Measurements from ENCODE around the gene IFNL1. TPM values are rescaled to one million over a fixed set of nuclear protein-coding genes. Genes with fewer than 3 reads are reported as not detected.
A peak's percentile ranks its signal among the peaks of the same experiment; 100 is the strongest.
"Not testable (repeated sequence)": the region's sequence is repeated elsewhere in the genome, so short reads cannot be mapped to it uniquely, and the experiment has no call there.

The IFNL1 gene
- total and polyA plus RNA-seq, 9 of the 15 experiments (the other 6 are each of a cell fraction or from before 2014, with no cell fraction given), result not detected

GRCh38 chr19:39340156-39340555 lies 43.9 kb downstream of the IFNL1 start:
- H3K4me3 ChIP-seq; DNase-seq (ENCODE audit: extremely low read depth in 1 of 4, low spot score in 3 of 4); BruUV-seq (replicated peaks); H3K27ac ChIP-seq (ENCODE audit: extremely low read depth, low read depth, low read length); H3K9ac ChIP-seq (ENCODE audit: insufficient read depth in 1 of 2, low read depth in 2 of 2, low read length in 2 of 2); intact Hi-C loops (cut with micrococcal nuclease); H3K9me1 ChIP-seq (ENCODE audit: control insufficient read depth, insufficient read depth, low read length); H4K20me1 ChIP-seq (replicated peaks; ENCODE audit: control insufficient read depth, insufficient read depth, low read length); FAIRE-seq; H2AFZ ChIP-seq (ENCODE audit: low read depth, low read length); H3K9me3 ChIP-seq (replicated peaks; ENCODE audit: control insufficient read depth, insufficient read depth, low read depth, low read length); ATAC-seq; H3K27me3 ChIP-seq (ENCODE audit: control insufficient read depth in 2 of 2, insufficient read depth in 2 of 2, low read length in 2 of 2); CTCF ChIA-PET (ENCODE audit: low intra/inter-chr PET ratio); in situ Hi-C loops (cut with MboI); H3K4me2 ChIP-seq (ENCODE audit: insufficient read depth, low read length); TF ChIP-seq ATF3 (CRISPR knock-in tag; conservative IDR thresholded peaks at IDR 0.05): not testable (repeated sequence)
- H3K36me3 ChIP-seq (ENCODE audit: control insufficient read depth, insufficient read depth, low read length), result peaks cover 12% of the 10 kb centered on the region; the same call in 1 of the 3 replicates
- TF ChIP-seq ATF3 (IDR thresholded peaks at IDR 0.05), result peak; percentile 35; the same call in 1 of the 2 replicates
- H3K79me2 ChIP-seq (ENCODE audit: control insufficient read depth, insufficient read depth, low read length), result peaks cover 37% of the 10 kb centered on the region
- WGBS (ENCODE audit: insufficient coverage, low coverage, missing lambda C conversion rate), result 74% methylated on average over 6 of the region's 7 CpGs
- H3K4me1 ChIP-seq (replicated peaks in 1 of 2; ENCODE audit: control insufficient read depth in 2 of 2, insufficient read depth in 2 of 2, low read length in 2 of 2), result peaks cover 21% of the 10 kb centered on the region in 2 experiments
- POLR2A ChIA-PET, result interaction anchor here (0.9 kb wide), 1 partner anchor 9 kb away, joined by 5 read pairs; no protein-coding TSS in a partner anchor

GRCh38 chr19:39341129-39341718 lies 45.0 kb downstream of the IFNL1 start:
- Histone ChIP-seq H2AFZ (ENCODE audit: low read depth, low read length) (peak overlapping the region; percentile 98), H3K79me2 (ENCODE audit: control insufficient read depth, insufficient read depth, low read length) (peaks cover 48% of the 10 kb centered on the region), H3K9ac (ENCODE audit: insufficient read depth in 1 of 2, low read depth in 2 of 2, low read length in 2 of 2) (peak overlapping the region; percentile 93 to 96), H3K36me3 (ENCODE audit: control insufficient read depth, insufficient read depth, low read length) (peaks cover 23% of the 10 kb centered on the region; the same call in 2 of the 3 replicates), H3K4me1 (replicated peaks in 1 of 2; ENCODE audit: control insufficient read depth in 2 of 2, insufficient read depth in 2 of 2, low read length in 2 of 2) (peaks cover 19 to 20% of the 10 kb centered on the region in 2 experiments), H3K4me3 (peak overlapping the region; percentile 76), H3K27me3 (ENCODE audit: control insufficient read depth in 2 of 2, insufficient read depth in 2 of 2, low read length in 2 of 2) (no peaks in the 10 kb centered on the region), H3K27ac (ENCODE audit: extremely low read depth, low read depth, low read length) (peak overlapping the region; percentile 93), H3K4me2 (ENCODE audit: insufficient read depth, low read length) (peak overlapping the region; percentile 100), H3K9me1 (ENCODE audit: control insufficient read depth, insufficient read depth, low read length) (peaks cover 6% of the 10 kb centered on the region), H4K20me1 (replicated peaks; ENCODE audit: control insufficient read depth, insufficient read depth, low read length) (peaks cover 9% of the 10 kb centered on the region; the same call in 1 of the 2 replicates), H3K9me3 (replicated peaks; ENCODE audit: control insufficient read depth, insufficient read depth, low read depth, low read length) (no peaks in the 10 kb centered on the region)
- ATAC-seq (peak; percentile 57), FAIRE-seq (no peak), DNase-seq (ENCODE audit: extremely low read depth in 1 of 4, low spot score in 3 of 4) (peak; percentile 34 to 59 (median 48))
- POLR2A ChIA-PET, result interaction anchor here (0.6 to 2.1 kb wide), 3 partner anchors 11 to 98 kb away, joined by 4 to 5 read pairs (median 5); partner anchors contain the start of genes MED29 and PAF1
- CTCF ChIA-PET (ENCODE audit: low intra/inter-chr PET ratio), result interaction anchor here (0.6 to 1.0 kb wide), 3 partner anchors 68 to 131 kb away, joined by 3 to 7 read pairs (median 4); no protein-coding TSS in a partner anchor
- in situ Hi-C loops (cut with MboI) (no loop called here), intact Hi-C loops (cut with micrococcal nuclease) (no loop called here)
- no TSS peak for BruUV-seq (replicated peaks)
- WGBS (ENCODE audit: insufficient coverage, low coverage, missing lambda C conversion rate), result 6% methylated on average over 8 of the region's 17 CpGs
- TF ChIP-seq ZNF24 (IDR thresholded peaks at IDR 0.05) (no peak), AFF1 (IDR thresholded peaks at IDR 0.05; ENCODE audit: low read depth in 1 of 2, partially characterized antibody in 2 of 2) (no peak), KAT7 (CRISPR knock-in tag; IDR thresholded peaks at IDR 0.05; ENCODE audit: borderline replicate concordance) (peak; percentile 29; the same call in 1 of the 2 replicates), RCOR1 (IDR thresholded peaks at IDR 0.05; ENCODE audit: borderline replicate concordance in 1 of 2, low read depth in 2 of 2, low read length in 2 of 2) (no peak), TAF9B (IDR thresholded peaks at IDR 0.05; ENCODE audit: partially characterized antibody) (no peak), PPARD (CRISPR knock-in tag; IDR thresholded peaks at IDR 0.05) (no peak), ETV1 (tag; conservative IDR thresholded peaks at IDR 0.05; ENCODE audit: low read depth) (no peak)
